IMR-90 (cell line): ENCODE results near the gene DRICH1. TPM values are rescaled to one million over a fixed set of nuclear protein-coding genes. Genes with fewer than 3 reads are reported as not detected.

Source experiments
- ATAC-seq: fragments of 200-7000 bp; cut with Tn5 transposase; 2 replicates; pipeline ENCODE4 v1.9.1; 2020; ENCODE audit warnings: low read depth, mild to moderate bottlenecking, moderate library complexity
- BruUV-seq: library from RNA; stranded (reverse); fragments of 400-500 nt; replicated peaks from 2 replicates; lab custom pipeline; 2021; lab: Mats Ljungman, UMichigan
- CTCF ChIA-PET: fragments of 300-600 bp; formaldehyde crosslinking; extraction: SDS; loops from one replicate; lab custom pipeline; 2021; ENCODE audit warnings: antibody characterized with exemption; lab: Yijun Ruan, JAX
- POLR2A ChIA-PET: fragments of 300-600 bp; sonication (Branson Sonifier 250); formaldehyde crosslinking; loops from one replicate; lab custom pipeline; 2022; ENCODE audit warnings: antibody characterized with exemption; ENCODE audit not compliant: unreplicated experiment; lab: Charles Lee
- DNase-seq: peaks from one replicate; pipeline ENCODE4 v3.0.0; 2013
- H2AFZ ChIP-seq: replicated peaks from 2 replicates; pipeline ENCODE3; 2013; ENCODE audit warnings: low read length, mild to moderate bottlenecking; ENCODE audit not compliant: poor library complexity
- H2AK5ac ChIP-seq: 2 replicates; pipeline ENCODE4 v1.6.1; 2013; ENCODE audit warnings: low read depth, low read length, inconsistent platforms
- H2AK9ac ChIP-seq: replicated peaks from 2 replicates; pipeline ENCODE3; 2013; ENCODE audit warnings: mild to moderate bottlenecking, low read depth, low read length, moderate library complexity; ENCODE audit not compliant: poor library complexity
- H2BK120ac ChIP-seq: 2 replicates; pipeline ENCODE4 v1.6.1; 2013; ENCODE audit warnings: low read depth, low read length, inconsistent platforms
- H2BK15ac ChIP-seq: 3 replicates; pipeline ENCODE4 v1.6.1; 2013; ENCODE audit warnings: low read depth, low read length, inconsistent platforms
- H2BK20ac ChIP-seq: 2 replicates; pipeline ENCODE4 v1.6.1; 2013; ENCODE audit warnings: low read depth, mild to moderate bottlenecking, inconsistent platforms, low read length, moderate library complexity
- H2BK5ac ChIP-seq: 2 replicates; pipeline ENCODE4 v1.6.1; 2013; ENCODE audit warnings: mild to moderate bottlenecking, low read depth, low read length, inconsistent platforms; ENCODE audit not compliant: poor library complexity, severe bottlenecking
- H3K14ac ChIP-seq: replicated peaks from 2 replicates; pipeline ENCODE4 v1.6.1; 2013; ENCODE audit warnings: low read depth, low read length, inconsistent platforms
- H3K18ac ChIP-seq: 2 replicates; pipeline ENCODE4 v1.6.1; 2013; ENCODE audit warnings: low read depth, low read length, control low read depth
- H3K23ac ChIP-seq: 2 replicates; pipeline ENCODE4 v1.6.1; 2013; ENCODE audit warnings: low read depth, low read length, inconsistent platforms
- H3K27ac ChIP-seq: 2 replicates; pipeline ENCODE4 v1.5.1; 2013; ENCODE audit warnings: mild to moderate bottlenecking, control low read depth, low read length; ENCODE audit not compliant: insufficient read depth
- H3K27me3 ChIP-seq: 2 replicates; pipeline ENCODE4 v1.6.1; 2013; ENCODE audit warnings: low read length; ENCODE audit not compliant: control insufficient read depth, insufficient read depth
- H3K36me3 ChIP-seq: 2 replicates; pipeline ENCODE4 v1.6.1; 2013; ENCODE audit warnings: low read length, mixed read lengths; ENCODE audit not compliant: control insufficient read depth, insufficient read depth
- H3K4ac ChIP-seq: 2 replicates; pipeline ENCODE4 v1.6.1; 2013; ENCODE audit warnings: low read depth, low read length, inconsistent platforms
- H3K4me1 ChIP-seq: 2 replicates; pipeline ENCODE4 v1.6.1; 2013; ENCODE audit warnings: low read length, mixed read lengths; ENCODE audit not compliant: control insufficient read depth, insufficient read depth
- H3K4me2 ChIP-seq: 2 replicates; pipeline ENCODE4 v1.6.1; 2013; ENCODE audit warnings: low read depth, mild to moderate bottlenecking, control low read depth, low read length, moderate library complexity
- H3K4me3 ChIP-seq: 2 replicates; pipeline ENCODE4 v1.5.1; 2013; ENCODE audit warnings: low read depth, mild to moderate bottlenecking, control low read depth, low read length, moderate library complexity; ENCODE audit not compliant: insufficient read depth
- H3K56ac ChIP-seq: 2 replicates; pipeline ENCODE4 v1.6.1; 2013; ENCODE audit warnings: low read length, inconsistent platforms; ENCODE audit not compliant: insufficient read depth; ENCODE audit errors: extremely low read depth
- H3K79me1 ChIP-seq, 2 experiments: 2 replicates each; pipeline ENCODE4 v1.6.1; 2013; ENCODE audit warnings: low read length in 2 of 2, inconsistent platforms in 1 of 2, low read depth in 1 of 2
- H3K9ac ChIP-seq: 2 replicates; pipeline ENCODE4 v1.6.1; 2013; ENCODE audit warnings: low read depth, low read length, control low read depth
- H3K9me1 ChIP-seq: 2 replicates; pipeline ENCODE4 v1.6.1; 2013; ENCODE audit warnings: low read length, inconsistent platforms; ENCODE audit not compliant: insufficient read depth
- H3K9me3 ChIP-seq: 2 replicates; pipeline ENCODE4 v1.6.1; 2013; ENCODE audit warnings: low read length; ENCODE audit not compliant: control insufficient read depth, insufficient read depth
- H4K20me1 ChIP-seq: 2 replicates; pipeline ENCODE4 v1.6.1; 2013; ENCODE audit warnings: low read length, inconsistent platforms; ENCODE audit not compliant: insufficient read depth
- H4K5ac ChIP-seq: 2 replicates; pipeline ENCODE4 v1.6.1; 2013; ENCODE audit warnings: mild to moderate bottlenecking, low read depth, low read length, control low read depth
- H4K8ac ChIP-seq, 2 experiments: 2 replicates each; pipeline ENCODE4 v1.6.1; 2013; ENCODE audit warnings: low read depth in 2 of 2, low read length in 2 of 2, control low read depth in 1 of 2, inconsistent platforms in 1 of 2
- H4K91ac ChIP-seq: 2 replicates; pipeline ENCODE4 v1.6.1; 2013; ENCODE audit warnings: low read depth, low read length, inconsistent platforms; ENCODE audit not compliant: insufficient read depth
- BHLHE40 ChIP-seq: fragments of 150-350 bp; IDR thresholded peaks from 2 replicates; pipeline ENCODE4 v1.6.1; 2016; ENCODE audit warnings: mild to moderate bottlenecking, low read depth, low read length
- CEBPB ChIP-seq: IDR thresholded peaks from 2 replicates; pipeline ENCODE4 v1.6.1; 2012; ENCODE audit warnings: low read depth, low read length, improper control_type of control experiment
- CHD1 ChIP-seq: IDR thresholded peaks from 2 replicates; pipeline ENCODE4 v1.6.1; 2012; ENCODE audit warnings: low read depth, low read length, improper control_type of control experiment
- CTCF ChIP-seq: conservative IDR thresholded peaks from 2 replicates; pipeline ENCODE4 v1.5.1; 2012; ENCODE audit warnings: mild to moderate bottlenecking, low read depth, low read length, improper control_type of control experiment
- ELK1 ChIP-seq: fragments of 150-350 bp; IDR thresholded peaks from 2 replicates; pipeline ENCODE4 v1.6.1; 2016; ENCODE audit warnings: low read depth, mild to moderate bottlenecking, low read length, moderate library complexity, borderline replicate concordance
- MAZ ChIP-seq: IDR thresholded peaks from 2 replicates; pipeline ENCODE4 v1.6.1; 2012; ENCODE audit warnings: low read depth, mild to moderate bottlenecking, low read length, improper control_type of control experiment, moderate library complexity, borderline replicate concordance
- MXI1 ChIP-seq: IDR thresholded peaks from 2 replicates; pipeline ENCODE4 v1.6.1; 2012; ENCODE audit warnings: low read depth, mild to moderate bottlenecking, low read length, moderate library complexity, borderline replicate concordance
- NFE2L2 ChIP-seq: fragments of 150-350 bp; IDR thresholded peaks from 2 replicates; pipeline ENCODE4 v1.6.1; 2016; ENCODE audit warnings: low read depth, mild to moderate bottlenecking, low read length
- RAD21 ChIP-seq: IDR thresholded peaks from 2 replicates; pipeline ENCODE4 v1.6.1; 2012; ENCODE audit warnings: low read length, improper control_type of control experiment
- RCOR1 ChIP-seq: IDR thresholded peaks from 2 replicates; pipeline ENCODE4 v1.6.1; 2012; ENCODE audit warnings: mild to moderate bottlenecking, low read length, improper control_type of control experiment; ENCODE audit not compliant: insufficient replicate concordance
- RFX5 ChIP-seq: IDR thresholded peaks from 2 replicates; pipeline ENCODE4 v1.8.0; 2012; ENCODE audit warnings: low read depth, mild to moderate bottlenecking, low read length, moderate library complexity
- SMC3 ChIP-seq: fragments of 150-350 bp; IDR thresholded peaks from 2 replicates; pipeline ENCODE4 v1.6.1; 2016; ENCODE audit warnings: low read depth, mild to moderate bottlenecking, antibody characterized with exemption, low read length, moderate library complexity
- WGBS, 2 experiments: methylation state at CpG; one replicate each; pipeline versions ENCODE4 v1.1.5 to v1.1.7; 2013; ENCODE audit warnings: missing lambda C conversion rate in 2 of 2; ENCODE audit not compliant: insufficient read length in 1 of 2; ENCODE audit errors: extremely low coverage in 2 of 2; 5-methylcytosine and 5-hydroxymethylcytosine counted together
- dilution Hi-C: fragments of 300-500 bp; cut with HindIII; formaldehyde crosslinking; loops from one replicate; pipeline ENCODE4 v1.14.3; 2018; ENCODE audit warnings: low sequenced_read_pairs; ENCODE audit not compliant: unreplicated experiment
- in situ Hi-C: fragments of 300-500 bp; cut with MboI; formaldehyde crosslinking; loops from 3 replicates; pipeline ENCODE4 v1.14.3; 2019; ENCODE audit warnings: low sequenced_read_pairs, inconsistent platforms, mixed read lengths
- intact Hi-C: fragments of 100-400 bp; cut with micrococcal nuclease; formaldehyde crosslinking; loops from 2 replicates; pipeline ENCODE4 v1.10.0; 2022
- polyA plus RNA-seq, 3 experiments: library from polyadenylated mRNA; depleted of rRNA; stranded (reverse); fragments of >200 nt; gene quantifications; 2 replicates each; pipeline ENCODE4 v1.2.3, GENCODE V29; 2012; ENCODE audit warnings: low replicate concordance in 1 of 3
- total RNA-seq: library from RNA; depleted of rRNA; stranded (reverse); fragments of >200 nt; gene quantifications from 2 replicates; pipeline ENCODE4 v1.2.3, GENCODE V29; 2012

Gene DRICH1
- total and polyA plus RNA-seq, 2 of the 4 experiments (the other 2 are of a cell fraction) = 0.14 TPM; not detected in 1

- WGBS, 2 experiments = 87% methylated on average over 3 of the region's 6 CpGs; no CpG with 5 or more reads in 1 of the 2 experiments
- dilution Hi-C loops (no loop called here), intact Hi-C loops (no loop called here), in situ Hi-C loops (no loop called here)
- Histone ChIP-seq H2BK5ac (no peak overlapping the region), H2BK20ac (no peak overlapping the region), H3K56ac (no peak overlapping the region), H3K27me3 (no peaks in the 10 kb centered on the region), H2AK9ac (no peak overlapping the region), H3K4me2 (no peak overlapping the region), H3K9me3 (no peaks in the 10 kb centered on the region), H3K23ac (no peak overlapping the region), H2BK120ac (no peak overlapping the region), H3K18ac (no peak overlapping the region), H3K36me3 (peaks cover 6% of the 10 kb centered on the region; the same call in 1 of the 2 replicates), H2AK5ac (no peak overlapping the region), H3K9ac (no peak overlapping the region), H3K4ac (no peak overlapping the region), H3K14ac (no peak overlapping the region), H4K5ac (no peak overlapping the region), H4K8ac (no peak overlapping the region), H4K20me1 (no peaks in the 10 kb centered on the region), H3K27ac (no peak overlapping the region), H3K79me1 (no peaks in the 10 kb centered on the region), H2BK15ac (no peak overlapping the region), H3K4me1 (no peaks in the 10 kb centered on the region), H3K9me1 (peaks cover 3% of the 10 kb centered on the region), H2AFZ (no peak overlapping the region), H3K4me3 (no peak overlapping the region), H4K91ac (no peak overlapping the region)
- ChIA-PET POLR2A (no interaction called here), CTCF (no interaction called here)
- no TSS peak for BruUV-seq
- no peak for DNase-seq
- TF ChIP-seq RCOR1 = no peak
- TF ChIP-seq BHLHE40 = no peak
- no peak for TF ChIP-seq CHD1
- no peak for TF ChIP-seq MXI1
- TF ChIP-seq ELK1 = no peak
- TF ChIP-seq MAZ = no peak
- TF ChIP-seq RAD21 = no peak
- TF ChIP-seq NFE2L2 = no peak
- TF ChIP-seq CTCF = no peak
- TF ChIP-seq CEBPB = no peak
- TF ChIP-seq RFX5 = no peak
- no peak for TF ChIP-seq SMC3
- ATAC-seq = no peak
These were observed 45.5 kb upstream of the DRICH1 start for GRCh38 chr22:23677701-23677995.
